HL-60/S4 treated with phorbol 12-myristate 13-acetate at 8.2 ng/mL for 4 days and 3 days (cell line): ENCODE measurements around the gene GPC5.

ENCODE experiments used
- in situ Hi-C: fragments of 300-500 bp; cut with MboI; formaldehyde crosslinking; loops from 2 replicates; pipeline ENCODE4 v1.15.0; 2022; ENCODE audit warnings: low sequenced_read_pairs

The GPC5 gene

GRCh38 chr13:91588541-91588940 lies 190.1 kb downstream of the GPC5 start:
- in situ Hi-C loops = no loop called here

GRCh38 chr13:91592056-91593014 lies 193.9 kb downstream of the GPC5 start:
- in situ Hi-C loops = no loop called here

GRCh38 chr13:91593456-91593855 lies 195.0 kb downstream of the GPC5 start:
- in situ Hi-C loops = no loop called here

- in situ Hi-C loops = no loop called here
Observed at GRCh38 chr13:91594061-91594460, 195.6 kb downstream of the GPC5 start.

GRCh38 chr13:91595677-91596076 lies 197.3 kb downstream of the GPC5 start:
- in situ Hi-C loops = no loop called here

- in situ Hi-C loops = no loop called here
Observed at GRCh38 chr13:91596842-91597241, 198.4 kb downstream of the GPC5 start.

- in situ Hi-C loops = no loop called here
Observed at GRCh38 chr13:91598655-91599054, 200.2 kb downstream of the GPC5 start.

GRCh38 chr13:91601273-91601672 lies 202.9 kb downstream of the GPC5 start:
- in situ Hi-C loops = no loop called here

- in situ Hi-C loops = no loop called here
Observed at GRCh38 chr13:91601807-91602206, 203.4 kb downstream of the GPC5 start.

GRCh38 chr13:91609353-91609752 lies 210.9 kb downstream of the GPC5 start:
- in situ Hi-C loops = no loop called here

GRCh38 chr13:91618315-91618714 lies 219.9 kb downstream of the GPC5 start:
- in situ Hi-C loops = no loop called here

GRCh38 chr13:91620670-91621141 lies 222.3 kb downstream of the GPC5 start:
- in situ Hi-C loops = no loop called here

- in situ Hi-C loops = no loop called here
Observed at GRCh38 chr13:91621161-91621560, 222.7 kb downstream of the GPC5 start.

- in situ Hi-C loops = no loop called here
Observed at GRCh38 chr13:91621963-91622362, 223.5 kb downstream of the GPC5 start.

- in situ Hi-C loops = no loop called here
Observed at GRCh38 chr13:91622778-91623550, 224.5 kb downstream of the GPC5 start.

- in situ Hi-C loops = no loop called here
Observed at GRCh38 chr13:91627952-91628739, 229.7 kb downstream of the GPC5 start.

- in situ Hi-C loops = no loop called here
Observed at GRCh38 chr13:91630946-91631345, 232.5 kb downstream of the GPC5 start.

GRCh38 chr13:91632086-91632485 lies 233.7 kb downstream of the GPC5 start:
- in situ Hi-C loops = no loop called here

GRCh38 chr13:91639330-91639729 lies 240.9 kb downstream of the GPC5 start:
- in situ Hi-C loops = no loop called here

- in situ Hi-C loops = no loop called here
Observed at GRCh38 chr13:91643394-91643793, 245.0 kb downstream of the GPC5 start.

GRCh38 chr13:91644806-91645205 lies 246.4 kb downstream of the GPC5 start:
- in situ Hi-C loops = no loop called here
